Measurements from ENCODE around the gene EXOC3.

- TF ChIP-seq POLR2AphosphoS5 (IDR thresholded peaks at IDR 0.05; ENCODE audit: low read depth, low read length) (no peak), TAF1 (IDR thresholded peaks at IDR 0.05; ENCODE audit: borderline replicate concordance, insufficient read depth, low read length) (no peak), SIN3A (IDR thresholded peaks at IDR 0.05; ENCODE audit: borderline replicate concordance, insufficient read depth, low read length) (no peak), REST (IDR thresholded peaks at IDR 0.05; ENCODE audit: insufficient read depth in 1 of 2, low read depth in 2 of 2, low read length in 2 of 2) (no peak)
Observed at GRCh38 chr5:396531-396961, 46.4 kb upstream of the EXOC3 start.

Measured in PFSK-1 (cell line).